Breast epithelium (tissue), 4 donors: Measurements from ENCODE around the gene REXO1. TPM values are rescaled to one million over a fixed set of nuclear protein-coding genes. Genes with fewer than 3 reads are reported as not detected.
"Not testable (repeated sequence)": the region's sequence is repeated elsewhere in the genome, so short reads cannot be mapped to it uniquely, and the experiment has no call there.

Experiments used
- DNase-seq, 2 donors: peaks; one replicate each; pipeline ENCODE4 v3.0.0-alpha.2; 2019; ENCODE audit warnings: low spot score in 2 of 2
- H3K27ac ChIP-seq, 2 donors: fragments of 200-600 bp; sonication (generic) in 1 of 2; one replicate each; pipeline ENCODE4 v1.5.1; 2016 to 2019; ENCODE audit warnings: mild to moderate bottlenecking in 1 of 2
- H3K27me3 ChIP-seq, 2 donors: fragments of 200-600 bp; sonication (generic) in 1 of 2; one replicate each; pipeline versions ENCODE4 v1.5.1 to v1.6.0; 2017 to 2019; ENCODE audit warnings: control low read depth in 1 of 2, mild to moderate bottlenecking in 1 of 2
- H3K36me3 ChIP-seq: fragments of 200-600 bp; one replicate; pipeline ENCODE4 v1.5.1; 2019
- H3K4me1 ChIP-seq, 2 donors: fragments of 200-600 bp; sonication (generic); one replicate each; pipeline ENCODE4 v1.5.1; 2016 to 2019; ENCODE audit warnings: control low read depth in 1 of 2
- H3K4me3 ChIP-seq, 3 donors: fragments of 200-600 bp; sonication (generic); 1 replicate in 2 of 3; 2 replicates in 1 of 3; pipeline ENCODE4 v1.5.1; 2016 to 2019; ENCODE audit warnings: mild to moderate bottlenecking in 3 of 3, moderate library complexity in 2 of 3
- H3K9me3 ChIP-seq, 2 donors: fragments of 200-600 bp; sonication (generic) in 1 of 2; one replicate each; pipeline ENCODE4 v1.5.1; 2016 to 2019; ENCODE audit warnings: control low read depth in 1 of 2
- CTCF ChIP-seq, 3 donors: fragments of 450-650 bp; IDR thresholded peaks; one replicate each; pipeline ENCODE4 v1.5.1; 2016 to 2017; ENCODE audit warnings: antibody characterized with exemption in 3 of 3, mild to moderate bottlenecking in 3 of 3, moderate library complexity in 3 of 3
- POLR2A ChIP-seq: fragments of 450-650 bp; IDR thresholded peaks from one replicate; pipeline ENCODE4 v1.6.1; 2016; ENCODE audit warnings: antibody characterized with exemption, mild to moderate bottlenecking, moderate library complexity
- POLR2AphosphoS5 ChIP-seq, 3 donors: sonication (generic); formaldehyde crosslinking; IDR thresholded peaks; one replicate each; pipeline ENCODE4 v1.6.1; 2017; ENCODE audit warnings: antibody characterized with exemption in 3 of 3
- intact Hi-C: fragments of 100-400 bp; cut with DNase I; formaldehyde crosslinking; loops from one replicate; pipeline ENCODE4 v1.15.1; 2023; ENCODE audit warnings: low total_unique reads
- total RNA-seq, 3 donors: library from RNA; depleted of rRNA; stranded (reverse); fragments of >200 nt; gene quantifications; one replicate each; pipeline ENCODE4 v1.1.0, GENCODE V29; 2016

The REXO1 gene
- total RNA-seq, 3 donors from 2014 or later = 10.4 to 25.2 (median 19.7) TPM

- Histone ChIP-seq H3K4me1 (peaks cover 20 to 27% of the 10 kb centered on the region in 2 donors), H3K4me3 (peak overlapping the region; percentile 76 to 94 (median 93)), H3K9me3 (no peaks in the 10 kb centered on the region), H3K27ac (peak overlapping the region; percentile 89 to 97), H3K36me3 (no peaks in the 10 kb centered on the region), H3K27me3 (no peaks in the 10 kb centered on the region)
- TF ChIP-seq POLR2A (peak; percentile 66), CTCF (IDR thresholded peaks at IDR 0.05) (no peak), POLR2AphosphoS5 (IDR thresholded peaks at IDR 0.05) (peak; percentile 94 to 96 (median 95))
- peak; percentile 90 to 91 for DNase-seq
- intact Hi-C loops = no loop called here
These were observed 27.6 kb upstream of the REXO1 start for GRCh38 chr19:1875646-1876495.

GRCh38 chr19:1875265-1875645 lies 27.0 kb upstream of the REXO1 start:
- H3K4me1 ChIP-seq = peaks cover 20 to 27% of the 10 kb centered on the region in 2 donors
- H3K27me3 ChIP-seq, H3K36me3 ChIP-seq, DNase-seq, intact Hi-C loops, H3K9me3 ChIP-seq: not testable (repeated sequence)
- peak overlapping the region; percentile 89 to 97 for H3K27ac ChIP-seq
- H3K4me3 ChIP-seq = peak overlapping the region; percentile 76 to 94 (median 93)

GRCh38 chr19:1874554-1875185 lies 26.4 kb upstream of the REXO1 start:
- Histone ChIP-seq H3K27me3 (no peaks in the 10 kb centered on the region), H3K4me3 (peak overlapping the region; percentile 76 to 94 (median 93)), H3K9me3 (no peaks in the 10 kb centered on the region), H3K4me1 (peaks cover 20 to 27% of the 10 kb centered on the region in 2 donors), H3K27ac (peak overlapping the region; percentile 87 to 97), H3K36me3 (no peaks in the 10 kb centered on the region)
- no peak for TF ChIP-seq POLR2AphosphoS5 (IDR thresholded peaks at IDR 0.05)
- no peak for TF ChIP-seq POLR2A
- TF ChIP-seq CTCF (IDR thresholded peaks at IDR 0.05) = no peak
- intact Hi-C loops = no loop called here
- no peak for DNase-seq

- Histone ChIP-seq H3K27me3 (no peaks in the 10 kb centered on the region), H3K27ac (peak overlapping the region; percentile 87 to 95), H3K4me1 (peaks cover 20 to 27% of the 10 kb centered on the region in 2 donors), H3K4me3 (peak overlapping the region; percentile 14 to 76 (median 65)), H3K9me3 (no peaks in the 10 kb centered on the region), H3K36me3 (no peaks in the 10 kb centered on the region)
- intact Hi-C loops = no loop called here
- peak in 1 of 3 donors; percentile 8 for TF ChIP-seq POLR2AphosphoS5 (IDR thresholded peaks at IDR 0.05)
- no peak for TF ChIP-seq CTCF (IDR thresholded peaks at IDR 0.05)
- TF ChIP-seq POLR2A = no peak
- peak in 1 of 2 donors; percentile 88 for DNase-seq
These were observed 25.5 kb upstream of the REXO1 start for GRCh38 chr19:1873524-1874473.

GRCh38 chr19:1872807-1873523 lies 24.7 kb upstream of the REXO1 start:
- H3K27me3 ChIP-seq = no peaks in the 10 kb centered on the region
- H3K36me3 ChIP-seq = no peaks in the 10 kb centered on the region
- no peak for TF ChIP-seq POLR2A
- TF ChIP-seq CTCF (IDR thresholded peaks at IDR 0.05) = no peak
- no peak for TF ChIP-seq POLR2AphosphoS5 (IDR thresholded peaks at IDR 0.05)
- peak overlapping the region in 2 of 3 donors; percentile 65 to 76 for H3K4me3 ChIP-seq
- intact Hi-C loops = no loop called here
- no peaks in the 10 kb centered on the region for H3K9me3 ChIP-seq
- no peak for DNase-seq
- peak overlapping the region; percentile 87 to 95 for H3K27ac ChIP-seq
- H3K4me1 ChIP-seq = peaks cover 20 to 27% of the 10 kb centered on the region in 2 donors
